Activated CD4-positive, alpha-beta memory T cell treated with anti-CD3 and anti-CD28 coated beads for 36 hours (primary cell): ENCODE data around the gene SFTPB. TPM values are rescaled to one million over a fixed set of nuclear protein-coding genes. Genes with fewer than 3 reads are reported as not detected.

Source experiments
- total RNA-seq, 2 experiments: library from RNA; stranded (reverse); gene quantifications; one replicate each; pipeline ENCODE4 v1.2.3, GENCODE V29; 2021

Gene SFTPB
- total RNA-seq, 2 experiments from 2014 or later, result not detected

Other genes starting within 250 kb of the SFTPB start
- gene SH2D6, start 249.5 kb downstream of the SFTPB start, total RNA-seq, result 1 to 10 TPM in 1 of 2 experiments, under 1 TPM in 1; 0.65 to 1.4 TPM
- gene MAT2A, start 129.0 kb downstream of the SFTPB start, total RNA-seq, result 100 to 1,000 TPM; 196 to 208 TPM
- 10 to 100 TPM; 24.2 to 25.2 TPM for gene GGCX, start 106.7 kb downstream of the SFTPB start, total RNA-seq
- 100 to 1,000 TPM; 112 to 114 TPM for gene VAMP8, start 90.6 kb downstream of the SFTPB start, total RNA-seq
- gene VAMP5, start 83.8 kb downstream of the SFTPB start, total RNA-seq, result 10 to 100 TPM; 49.7 to 51.9 TPM
- gene RNF181, start 72.5 kb downstream of the SFTPB start, total RNA-seq, result 100 to 1,000 TPM; 120 to 124 TPM
- 1 to 10 TPM; 1.2 to 1.6 TPM for gene TMEM150A, start 65.5 kb downstream of the SFTPB start, total RNA-seq
- gene C2orf68, start 56.1 kb downstream of the SFTPB start, total RNA-seq, result 10 to 100 TPM; 36.3 to 39.1 TPM
- 10 to 100 TPM; 83.2 to 83.4 TPM for gene USP39, start 52.0 kb downstream of the SFTPB start, total RNA-seq
- gene GNLY, start 26.2 kb upstream of the SFTPB start, total RNA-seq, result 10 to 100 TPM; 21.5 to 22.8 TPM
- not detected for gene ATOH8, start 85.8 kb upstream of the SFTPB start, total RNA-seq
- 10 to 100 TPM in 1 of 2 experiments, 1 to 10 TPM in 1; 9.6 to 11.5 TPM for gene ST3GAL5, start 220.8 kb upstream of the SFTPB start, total RNA-seq